GM18507 (cell line): Measurements from ENCODE around the gene MARVELD3.
"Not testable (repeated sequence)": the region's sequence is repeated elsewhere in the genome, so short reads cannot be mapped to it uniquely, and the experiment has no call there.

Experiments used
- DNase-seq: peaks from one replicate; pipeline ENCODE4 v3.0.0; 2011; ENCODE audit warnings: low read depth; ENCODE audit not compliant: insufficient read length; ENCODE audit errors: extremely low spot score
- FAIRE-seq: peaks from 2 replicates; lab custom pipeline; 2011; peaks lifted over from hg19 to GRCh38; lab: Jason Lieb, UNC

MARVELD3 gene

DNA sequence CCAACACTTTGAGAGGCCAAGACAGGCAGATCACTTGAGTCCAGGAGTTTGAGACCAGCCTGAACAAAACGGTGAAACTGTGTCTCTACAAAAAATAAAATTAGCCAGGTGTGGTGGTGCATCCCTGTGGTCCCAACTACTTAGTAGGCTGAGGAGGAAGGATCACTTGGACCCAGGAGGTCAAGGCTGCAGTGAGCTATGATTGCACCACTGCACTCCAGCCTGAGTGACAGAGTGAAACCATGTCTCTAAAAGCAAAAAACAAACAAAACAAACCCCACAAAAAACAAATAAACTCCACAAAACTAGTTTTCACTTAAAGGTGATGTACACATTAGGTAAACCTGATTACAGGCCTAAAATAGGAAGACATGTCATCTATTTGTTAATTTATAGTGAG is 40.3 kb downstream of the MARVELD3 start:
- FAIRE-seq = no peak
- DNase-seq = no peak

- FAIRE-seq = no peak
- no peak for DNase-seq
Measured at GRCh38 chr16:71666928-71667707, 41.1 kb downstream of the MARVELD3 start.

- FAIRE-seq (no peak), DNase-seq (no peak)
Measured at GRCh38 chr16:71669926-71670536, 44.0 kb downstream of the MARVELD3 start.

GRCh38 chr16:71670537-71670936 is 44.6 kb downstream of the MARVELD3 start:
- DNase-seq = no peak
- FAIRE-seq = no peak

- DNase-seq (no peak), FAIRE-seq (no peak)
Measured at GRCh38 chr16:71671165-71671564, 45.2 kb downstream of the MARVELD3 start.

GRCh38 chr16:71672125-71672524 is 46.1 kb downstream of the MARVELD3 start:
- DNase-seq (no peak), FAIRE-seq (no peak)

GRCh38 chr16:71672803-71673581 is 47.0 kb downstream of the MARVELD3 start:
- DNase-seq (no peak), FAIRE-seq (no peak)

GRCh38 chr16:71673582-71673973 is 47.6 kb downstream of the MARVELD3 start:
- DNase-seq (no peak), FAIRE-seq (no peak)

DNA sequence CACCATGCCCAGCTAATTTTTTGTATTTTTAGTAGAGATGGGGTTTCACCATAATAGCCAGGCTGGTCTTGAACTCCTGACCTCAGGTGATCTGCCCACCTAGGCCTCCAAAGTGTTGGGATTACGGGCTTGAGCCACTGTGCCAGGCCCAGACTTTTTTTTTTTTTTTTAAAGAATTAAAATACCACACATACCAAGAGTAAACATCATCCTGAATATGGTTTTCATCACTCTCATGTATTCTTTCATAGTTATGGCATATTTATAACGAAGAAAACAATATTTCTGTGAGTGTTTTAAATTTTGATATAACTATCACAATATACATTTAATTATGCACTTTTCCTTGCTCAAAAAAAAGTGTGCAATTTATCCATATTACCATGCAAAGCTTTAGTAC is 48.2 kb downstream of the MARVELD3 start:
- DNase-seq (no peak), FAIRE-seq (no peak)

DNA sequence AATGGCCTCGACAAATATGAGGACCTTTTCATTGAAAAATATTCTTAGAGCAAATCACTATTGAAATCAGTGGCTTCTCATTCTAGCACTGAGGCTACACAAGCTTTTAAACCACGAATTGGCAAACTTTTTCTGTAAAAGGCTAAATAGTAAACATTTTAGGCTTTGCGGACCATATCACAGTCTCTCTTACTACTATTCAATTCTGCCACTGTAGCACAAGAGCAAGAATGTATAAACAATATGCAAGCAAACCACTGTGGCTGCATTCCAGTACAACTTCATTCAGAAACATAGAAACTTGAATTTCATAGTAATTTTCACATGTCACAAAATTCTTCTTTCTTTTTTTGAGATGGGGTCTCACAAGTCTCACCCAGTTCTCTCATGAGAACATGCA is 49.4 kb downstream of the MARVELD3 start:
- DNase-seq = no peak
- no peak for FAIRE-seq

GRCh38 chr16:71676236-71676635 is 50.3 kb downstream of the MARVELD3 start:
- DNase-seq = no peak
- no peak for FAIRE-seq

DNA sequence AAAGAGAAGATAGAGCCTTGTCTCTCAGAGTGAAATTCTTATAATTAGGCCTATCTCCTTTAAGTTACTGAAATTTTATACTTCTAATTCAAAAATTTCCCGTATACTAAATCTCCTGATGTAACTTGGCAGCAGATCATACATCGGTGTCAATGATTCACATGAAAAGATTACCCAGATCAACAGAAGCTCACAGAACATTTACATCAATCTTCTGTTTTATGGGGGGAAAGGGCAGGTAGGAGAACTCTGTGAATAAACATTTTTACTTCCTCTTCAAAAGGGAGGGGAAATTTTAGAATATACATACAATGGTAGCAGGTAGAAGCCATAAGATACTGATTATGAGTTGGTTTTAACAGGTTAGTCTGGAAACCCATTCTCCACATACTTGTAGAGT is 55.4 kb downstream of the MARVELD3 start:
- DNase-seq (no peak), FAIRE-seq (no peak)

DNA sequence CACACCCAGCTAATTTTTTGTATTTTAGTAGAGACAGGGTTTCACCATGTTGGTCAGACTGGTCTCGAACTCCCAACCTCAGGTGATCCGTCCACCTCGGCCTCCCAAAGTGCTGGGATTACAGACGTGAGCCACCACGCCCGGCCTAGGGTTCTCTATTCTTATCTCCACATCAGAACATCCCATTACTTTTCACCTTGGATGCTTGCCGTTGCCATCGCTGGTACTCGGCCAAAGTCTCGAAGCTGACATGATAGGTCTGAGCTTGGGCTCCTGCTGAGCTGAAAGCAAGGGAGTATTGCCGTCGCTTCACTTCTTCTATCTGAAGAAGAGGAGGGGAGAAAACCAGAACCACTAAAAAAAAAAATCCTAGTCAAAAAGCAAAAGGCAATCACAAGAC is 58.3 kb downstream of the MARVELD3 start:
- FAIRE-seq, DNase-seq: not testable (repeated sequence)
